Skeletal muscle tissue (tissue), 4 donors: ENCODE results near the gene SEL1L2. TPM values are rescaled to one million over a fixed set of nuclear protein-coding genes. Genes with fewer than 3 reads are reported as not detected.

Source experiments
- H3K27ac ChIP-seq: one replicate; pipeline ENCODE4 v1.7.0; 2013; ENCODE audit warnings: mild to moderate bottlenecking, low read depth, low read length, inconsistent platforms
- H3K27me3 ChIP-seq, 3 donors: one replicate each; pipeline ENCODE4 v1.7.0; 2013; ENCODE audit warnings: low read length in 3 of 3; ENCODE audit not compliant: control insufficient read depth in 3 of 3, insufficient read depth in 3 of 3
- H3K36me3 ChIP-seq, 3 donors: one replicate each; pipeline ENCODE4 v1.7.0; 2013; ENCODE audit warnings: low read length in 3 of 3; ENCODE audit not compliant: control insufficient read depth in 3 of 3, insufficient read depth in 3 of 3
- H3K4me1 ChIP-seq, 3 donors: one replicate each; pipeline ENCODE4 v1.7.0; 2013; ENCODE audit warnings: low read length in 3 of 3, mild to moderate bottlenecking in 3 of 3; ENCODE audit not compliant: control insufficient read depth in 3 of 3, insufficient read depth in 3 of 3
- H3K4me3 ChIP-seq, 3 donors: one replicate each; pipeline ENCODE4 v1.7.0; 2013; ENCODE audit warnings: low read length in 3 of 3
- H3K9ac ChIP-seq, 3 donors: one replicate each; pipeline ENCODE4 v1.7.0; 2013; ENCODE audit warnings: low read length in 3 of 3, mild to moderate bottlenecking in 3 of 3, moderate library complexity in 2 of 3, low read depth in 1 of 3
- H3K9me3 ChIP-seq, 3 donors: one replicate each; pipeline ENCODE4 v1.7.0; 2013; ENCODE audit warnings: low read length in 3 of 3; ENCODE audit not compliant: control insufficient read depth in 3 of 3
- total RNA-seq: library from RNA; depleted of rRNA; stranded (reverse); fragments of >200 nt; gene quantifications from one replicate; pipeline ENCODE4 v1.2.3, GENCODE V29; 2014
- donor health status: Osteomylitis.

Gene SEL1L2
- total RNA-seq, 1 donor from 2014 or later, result not detected

DNA sequence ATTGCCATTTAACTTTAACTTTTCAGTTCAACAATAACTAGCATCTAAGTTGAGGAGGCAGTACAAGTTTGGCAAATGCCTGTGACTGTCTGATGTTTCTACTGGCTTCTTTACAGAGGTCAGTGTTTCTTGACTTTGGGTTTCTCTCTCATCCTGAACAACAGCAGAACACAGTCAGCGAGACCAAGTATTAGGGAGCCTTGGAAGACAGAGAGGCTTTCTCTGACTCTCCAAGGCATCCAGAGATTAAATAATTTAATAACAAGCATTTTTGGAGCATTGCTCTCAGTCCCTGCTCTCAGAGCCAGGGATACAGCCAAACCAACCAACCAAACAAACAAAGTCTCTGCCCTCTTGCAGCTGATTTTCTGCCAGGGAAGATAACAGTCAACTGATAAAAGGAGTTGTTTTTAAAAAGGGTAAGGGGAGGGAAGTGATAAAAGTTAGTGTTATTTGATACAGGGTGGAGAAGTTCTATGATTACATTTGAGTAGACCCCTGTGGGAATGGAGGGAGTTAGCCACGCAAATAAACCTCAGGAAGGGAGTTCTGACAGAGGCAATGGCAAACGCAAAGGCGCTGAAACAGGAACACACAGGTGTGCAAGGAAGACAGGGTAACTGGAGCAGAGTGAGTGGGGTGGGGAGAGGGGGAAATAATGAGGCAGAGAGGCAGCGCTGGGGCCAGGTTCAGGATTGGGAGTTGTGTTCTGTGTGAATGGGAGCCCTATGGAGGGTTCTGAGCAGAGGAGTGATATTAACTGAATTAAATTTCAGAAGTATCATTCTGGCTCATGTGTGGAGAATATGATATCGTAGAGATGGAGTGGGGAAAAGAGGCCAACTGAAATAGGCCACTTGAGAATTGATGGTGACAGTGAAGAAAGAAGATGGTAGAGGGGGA lies 55.2 kb downstream of the SEL1L2 start:
- Histone ChIP-seq H3K4me3 (no peak overlapping the region), H3K9ac (no peak overlapping the region)

DNA sequence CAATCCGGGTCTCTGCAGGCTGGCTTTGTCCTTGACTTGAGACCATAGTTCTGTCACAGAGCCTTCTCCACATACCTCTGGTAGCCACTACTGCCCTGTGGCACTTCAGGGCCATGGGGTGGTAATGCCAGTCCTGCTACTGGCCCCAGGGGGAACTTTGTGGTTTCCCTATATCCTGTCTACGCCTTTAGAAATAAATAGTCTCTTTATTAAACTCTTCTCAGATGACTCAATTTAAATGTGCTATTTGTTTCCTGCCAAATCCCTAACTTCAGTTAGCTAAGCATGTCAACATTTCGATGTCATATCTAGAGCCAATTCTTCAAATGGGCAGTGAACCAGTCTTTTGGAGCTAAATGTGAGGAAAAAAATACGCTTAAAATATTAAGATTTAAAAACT lies 60.1 kb downstream of the SEL1L2 start:
- no peaks in the 10 kb centered on the region for H3K9me3 ChIP-seq
- no peak overlapping the region for H3K4me3 ChIP-seq
- no peaks in the 10 kb centered on the region for H3K27me3 ChIP-seq
- H3K9ac ChIP-seq, result no peak overlapping the region
- H3K27ac ChIP-seq, result no peak overlapping the region
- no peaks in the 10 kb centered on the region for H3K36me3 ChIP-seq
- H3K4me1 ChIP-seq, result no peaks in the 10 kb centered on the region

More for the DNA sequence above, 55.2 kb downstream of the SEL1L2 start:
- Histone ChIP-seq H3K36me3 (no peaks in the 10 kb centered on the region), H3K4me1 (no peaks in the 10 kb centered on the region), H3K9me3 (peaks cover 0 to 3% (median 0%) of the 10 kb centered on the region in 3 donors), H3K27me3 (no peaks in the 10 kb centered on the region), H3K27ac (no peak overlapping the region)

DNA sequence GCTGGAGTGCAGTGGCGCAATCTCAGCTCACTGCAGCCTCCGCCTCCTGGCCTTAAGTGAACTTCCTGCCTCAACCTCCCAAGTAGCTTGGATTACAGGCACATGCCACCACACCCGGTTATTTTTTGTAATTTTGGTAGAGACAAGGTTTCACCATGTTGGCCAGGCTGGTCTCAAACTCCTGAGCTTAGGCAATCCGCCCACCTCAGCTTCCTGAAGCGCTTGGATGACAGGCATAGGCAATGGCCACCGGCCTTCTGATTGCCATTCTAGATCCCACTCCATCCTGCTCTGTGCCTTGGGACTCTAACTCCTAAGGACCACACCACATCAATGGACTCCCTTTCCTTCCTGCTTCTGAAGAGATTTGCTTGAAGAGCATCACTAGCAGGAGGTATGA lies 60.6 kb downstream of the SEL1L2 start:
- Histone ChIP-seq H3K27ac (no peak overlapping the region), H3K36me3 (no peaks in the 10 kb centered on the region), H3K9ac (no peak overlapping the region), H3K9me3 (no peaks in the 10 kb centered on the region), H3K4me3 (no peak overlapping the region), H3K4me1 (no peaks in the 10 kb centered on the region), H3K27me3 (no peaks in the 10 kb centered on the region)

DNA sequence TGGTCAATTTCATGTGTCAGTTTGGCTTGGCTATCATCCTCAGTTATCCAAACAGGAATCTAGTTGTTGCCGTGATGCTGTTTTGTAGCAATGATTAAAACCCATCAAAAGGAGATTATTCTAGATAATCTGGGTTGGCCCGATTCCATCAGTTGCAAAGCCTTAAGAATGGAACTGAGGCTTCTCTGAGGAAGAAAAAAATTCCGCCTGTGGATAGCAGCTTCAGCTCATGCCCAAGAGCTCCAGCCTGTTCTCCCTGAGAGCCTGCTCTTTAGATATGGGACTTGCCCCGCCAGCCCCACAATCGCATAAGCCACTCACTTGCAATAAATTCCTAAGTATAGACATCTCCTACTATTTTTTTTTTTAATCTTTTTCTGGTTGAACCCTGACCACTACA lies 61.5 kb downstream of the SEL1L2 start:
- no peaks in the 10 kb centered on the region for H3K27me3 ChIP-seq
- H3K9ac ChIP-seq, result no peak overlapping the region

DNA sequence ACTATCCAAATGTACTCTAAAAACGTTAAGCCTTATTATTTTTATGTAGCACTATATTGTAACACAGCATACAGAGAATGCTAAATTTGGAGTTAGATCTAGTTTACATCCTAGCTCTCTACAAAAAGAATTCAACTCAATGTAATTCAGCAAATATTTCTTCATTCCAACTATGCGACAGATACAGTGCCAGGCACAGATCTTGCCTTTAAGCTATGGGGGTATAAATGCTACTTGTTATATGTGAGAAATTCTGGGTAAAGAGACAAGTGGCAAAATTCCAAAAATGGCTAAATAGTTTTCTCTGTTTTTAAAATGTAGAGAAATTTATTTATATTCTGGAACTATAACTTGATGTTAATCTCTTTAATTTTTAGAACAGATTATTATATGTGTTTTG lies 63.2 kb downstream of the SEL1L2 start:
- Histone ChIP-seq H3K27ac (no peak overlapping the region), H3K4me1 (no peaks in the 10 kb centered on the region), H3K9ac (no peak overlapping the region), H3K9me3 (no peaks in the 10 kb centered on the region), H3K36me3 (no peaks in the 10 kb centered on the region), H3K27me3 (no peaks in the 10 kb centered on the region), H3K4me3 (no peak overlapping the region)

More for the DNA sequence above, 61.5 kb downstream of the SEL1L2 start:
- Histone ChIP-seq H3K4me1 (no peaks in the 10 kb centered on the region), H3K4me3 (no peak overlapping the region), H3K9me3 (no peaks in the 10 kb centered on the region), H3K36me3 (no peaks in the 10 kb centered on the region), H3K27ac (no peak overlapping the region)

DNA sequence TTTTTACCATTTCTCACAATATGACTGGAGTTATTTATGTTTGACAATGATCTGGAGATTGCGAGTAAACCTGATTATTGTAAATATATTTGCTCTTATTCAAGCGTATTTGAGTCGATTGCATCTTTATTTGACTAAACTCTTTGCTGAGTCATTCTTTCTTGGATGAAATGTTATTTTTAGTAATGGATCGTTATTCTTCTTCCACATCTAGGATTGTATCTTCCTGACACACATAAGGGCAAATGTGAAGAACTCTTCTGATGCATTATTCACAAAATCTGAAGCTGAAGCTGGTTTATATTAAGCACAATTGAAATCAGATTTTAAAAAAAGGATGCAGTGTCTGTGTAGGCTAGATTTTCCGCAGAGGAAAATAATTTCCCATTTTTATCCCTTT lies 68.2 kb downstream of the SEL1L2 start:
- Histone ChIP-seq H3K27ac (no peak overlapping the region), H3K27me3 (no peaks in the 10 kb centered on the region), H3K9ac (no peak overlapping the region), H3K4me3 (no peak overlapping the region), H3K36me3 (no peaks in the 10 kb centered on the region), H3K9me3 (no peaks in the 10 kb centered on the region), H3K4me1 (no peaks in the 10 kb centered on the region)

DNA sequence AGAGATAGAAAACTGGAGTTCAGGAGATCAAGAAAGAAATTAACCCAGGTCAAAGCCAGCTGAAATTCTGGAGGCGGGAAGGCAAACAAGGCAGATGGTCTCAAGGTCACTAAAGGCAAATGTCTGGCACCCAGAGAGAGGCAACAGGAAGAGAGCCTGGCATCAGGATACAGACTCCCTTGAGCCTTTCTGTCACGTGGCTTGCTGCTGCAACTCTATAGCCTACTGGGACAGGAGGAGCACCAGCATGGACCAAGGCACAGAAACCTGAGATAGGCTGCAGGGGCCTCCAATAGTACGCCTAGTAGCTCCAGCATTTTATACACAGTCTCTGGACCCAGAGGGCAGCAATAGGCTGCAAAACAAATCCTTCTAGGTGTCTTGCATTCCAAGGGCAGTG lies 75.1 kb downstream of the SEL1L2 start:
- Histone ChIP-seq H3K4me1 (peaks cover 0 to 3% (median 0%) of the 10 kb centered on the region in 3 donors), H3K27ac (no peak overlapping the region), H3K36me3 (no peaks in the 10 kb centered on the region), H3K9ac (no peak overlapping the region), H3K27me3 (no peaks in the 10 kb centered on the region), H3K4me3 (no peak overlapping the region), H3K9me3 (no peaks in the 10 kb centered on the region)

DNA sequence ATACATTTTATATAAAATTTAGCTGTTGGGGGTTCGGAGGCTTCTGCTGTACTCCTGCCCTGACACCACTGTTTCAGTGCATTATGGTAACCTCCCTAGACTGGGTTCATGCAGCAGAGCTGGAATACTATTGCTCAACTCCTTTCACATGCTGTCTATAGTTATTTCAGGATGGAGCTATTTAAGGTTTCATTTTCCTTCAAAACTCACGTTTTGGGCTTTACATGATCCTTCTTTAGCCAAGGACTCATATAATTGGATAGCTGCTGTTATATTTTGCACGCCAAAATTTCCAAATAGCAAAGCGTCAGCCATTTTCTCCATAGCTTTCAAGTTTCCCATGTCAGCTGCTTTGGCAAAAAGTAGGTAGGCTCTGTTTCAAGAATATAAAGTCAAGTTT lies 76.8 kb downstream of the SEL1L2 start:
- no peaks in the 10 kb centered on the region for H3K36me3 ChIP-seq
- peaks cover 0 to 3% (median 0%) of the 10 kb centered on the region in 3 donors for H3K4me1 ChIP-seq
- no peak overlapping the region for H3K9ac ChIP-seq
- no peaks in the 10 kb centered on the region for H3K9me3 ChIP-seq
- no peaks in the 10 kb centered on the region for H3K27me3 ChIP-seq
- H3K4me3 ChIP-seq, result no peak overlapping the region
- H3K27ac ChIP-seq, result no peak overlapping the region

DNA sequence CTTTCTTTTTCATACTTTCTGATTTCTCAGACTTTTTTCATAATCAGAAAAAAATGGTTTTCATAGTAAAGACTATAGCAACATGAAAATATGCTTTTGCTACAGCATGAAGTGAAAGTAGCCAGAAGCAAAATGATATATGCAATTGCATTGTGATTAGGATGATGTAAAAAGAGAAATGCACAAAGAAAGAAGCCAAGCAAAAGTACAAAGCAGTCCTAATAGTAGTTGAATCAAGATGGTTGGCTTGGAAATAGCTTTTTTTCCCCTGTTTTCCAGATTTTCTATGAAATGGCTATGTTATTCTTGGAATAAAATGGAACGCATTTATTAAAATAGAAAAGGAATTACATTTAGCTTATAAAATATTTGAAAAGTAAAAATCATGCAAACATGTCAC lies 77.3 kb downstream of the SEL1L2 start:
- H3K36me3 ChIP-seq, result no peaks in the 10 kb centered on the region
- no peaks in the 10 kb centered on the region for H3K27me3 ChIP-seq
- H3K4me1 ChIP-seq, result peaks cover 0 to 3% (median 0%) of the 10 kb centered on the region in 3 donors
- H3K9me3 ChIP-seq, result no peaks in the 10 kb centered on the region
- H3K9ac ChIP-seq, result no peak overlapping the region
- no peak overlapping the region for H3K4me3 ChIP-seq
- no peak overlapping the region for H3K27ac ChIP-seq

DNA sequence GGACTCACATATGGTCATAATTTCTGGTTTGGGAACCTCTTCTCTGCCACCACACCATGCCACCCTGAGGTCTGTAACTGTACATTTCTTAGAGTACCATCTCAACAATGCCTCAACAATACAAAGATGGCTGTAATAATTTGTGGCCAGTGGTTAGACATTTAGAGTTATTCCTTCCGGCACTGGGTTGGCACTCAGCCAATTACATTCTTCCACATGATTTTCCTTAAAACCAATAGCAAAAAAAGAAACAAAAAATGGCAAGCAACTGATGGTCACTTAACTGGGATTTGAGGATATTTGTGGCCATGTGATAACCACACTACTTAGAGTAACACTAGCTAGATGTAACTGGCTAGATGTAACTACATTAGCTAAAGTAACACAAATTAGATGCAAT lies 79.9 kb downstream of the SEL1L2 start:
- Histone ChIP-seq H3K9ac (no peak overlapping the region), H3K4me1 (peaks cover 0 to under 1% (median 0%) of the 10 kb centered on the region in 3 donors)

More for the DNA sequence above, 79.9 kb downstream of the SEL1L2 start:
- Histone ChIP-seq H3K36me3 (no peaks in the 10 kb centered on the region), H3K27ac (no peak overlapping the region), H3K4me3 (no peak overlapping the region), H3K27me3 (no peaks in the 10 kb centered on the region), H3K9me3 (no peaks in the 10 kb centered on the region)
